ENCODE measurements around the gene RASD2.
A peak's percentile ranks its signal among the peaks of the same experiment; 100 is the strongest.

RASD2 gene

GRCh38 chr22:35539487-35539886, 1.1 kb upstream of the RASD2 start:
- H3K27ac ChIP-seq = peak overlapping the region; percentile 51; the same call in 1 of the 2 replicates
- TF ChIP-seq, protein P1, sequence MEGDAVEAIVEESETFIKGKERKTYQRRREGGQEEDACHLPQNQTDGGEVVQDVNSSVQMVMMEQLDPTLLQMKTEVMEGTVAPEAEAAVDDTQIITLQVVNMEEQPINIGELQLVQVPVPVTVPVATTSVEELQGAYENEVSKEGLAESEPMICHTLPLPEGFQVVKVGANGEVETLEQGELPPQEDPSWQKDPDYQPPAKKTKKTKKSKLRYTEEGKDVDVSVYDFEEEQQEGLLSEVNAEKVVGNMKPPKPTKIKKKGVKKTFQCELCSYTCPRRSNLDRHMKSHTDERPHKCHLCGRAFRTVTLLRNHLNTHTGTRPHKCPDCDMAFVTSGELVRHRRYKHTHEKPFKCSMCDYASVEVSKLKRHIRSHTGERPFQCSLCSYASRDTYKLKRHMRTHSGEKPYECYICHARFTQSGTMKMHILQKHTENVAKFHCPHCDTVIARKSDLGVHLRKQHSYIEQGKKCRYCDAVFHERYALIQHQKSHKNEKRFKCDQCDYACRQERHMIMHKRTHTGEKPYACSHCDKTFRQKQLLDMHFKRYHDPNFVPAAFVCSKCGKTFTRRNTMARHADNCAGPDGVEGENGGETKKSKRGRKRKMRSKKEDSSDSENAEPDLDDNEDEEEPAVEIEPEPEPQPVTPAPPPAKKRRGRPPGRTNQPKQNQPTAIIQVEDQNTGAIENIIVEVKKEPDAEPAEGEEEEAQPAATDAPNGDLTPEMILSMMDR (conservative IDR thresholded peaks at IDR 0.05) = no peak

DNA sequence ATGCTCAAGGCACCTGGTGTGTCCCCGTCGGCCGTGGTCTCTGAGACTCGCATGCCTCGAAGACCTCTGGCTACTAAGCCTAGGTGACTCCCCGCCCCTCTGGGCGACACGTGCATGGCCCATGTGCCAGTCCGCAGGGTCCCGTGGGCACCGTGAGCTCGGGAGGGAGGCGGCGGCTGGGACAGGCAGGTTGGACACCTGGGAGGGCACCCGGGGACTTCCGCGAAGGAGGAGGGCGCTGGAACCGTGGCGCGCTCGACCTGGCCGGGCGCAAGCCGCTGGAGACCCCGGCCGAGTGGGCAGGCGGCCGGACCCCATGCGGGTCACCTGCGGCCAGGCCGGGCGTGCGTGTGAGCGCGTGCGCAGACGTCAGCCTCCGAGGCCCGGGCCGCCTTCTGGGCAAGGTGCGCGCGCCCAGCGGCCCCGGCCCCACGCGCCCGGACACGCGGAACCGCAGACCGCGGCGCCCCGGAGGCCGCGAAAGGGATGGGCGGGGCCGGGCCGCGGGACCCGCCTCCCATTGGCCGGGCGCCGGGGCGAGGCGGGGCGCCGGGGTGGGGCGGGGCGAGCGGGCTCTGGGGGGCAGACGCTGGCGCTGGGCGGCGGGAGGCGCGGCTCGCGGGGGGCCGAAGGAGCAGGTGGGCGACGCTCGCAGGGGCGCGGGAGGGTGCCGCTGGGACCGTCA, 579 bp upstream of the RASD2 start:
- peak overlapping the region; percentile 51; the same call in 1 of the 2 replicates for H3K27ac ChIP-seq
- TF ChIP-seq, protein P1 (conservative IDR thresholded peaks at IDR 0.05) = no peak

DNA sequence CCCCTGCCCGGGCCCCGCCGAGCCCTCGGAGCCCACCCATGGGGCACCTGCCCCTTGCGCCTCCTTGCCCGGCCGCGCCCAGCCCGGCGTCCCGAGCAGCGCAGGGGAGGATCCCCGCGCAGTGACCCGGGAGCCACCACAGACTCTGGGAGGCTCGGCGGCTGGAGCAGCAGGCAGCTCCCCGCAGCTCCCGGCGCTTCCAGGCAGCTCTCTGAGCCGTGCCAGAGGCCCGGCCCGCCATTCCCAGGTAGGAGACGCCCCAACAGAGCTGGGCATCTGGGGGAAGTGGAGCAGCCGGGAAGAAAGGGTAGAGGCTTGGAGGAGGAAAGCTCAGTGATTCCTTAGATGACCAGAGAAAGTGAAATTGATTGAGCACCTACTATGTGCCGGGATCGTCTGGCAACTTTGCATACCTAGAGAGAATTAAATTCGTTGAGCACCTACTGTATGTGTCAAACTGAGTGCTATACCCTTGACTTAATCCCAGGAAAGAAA, 670 bp downstream of the RASD2 start:
- peak overlapping the region; percentile 51; the same call in 1 of the 2 replicates for H3K27ac ChIP-seq
- TF ChIP-seq, protein P1 (conservative IDR thresholded peaks at IDR 0.05) = no peak

DNA sequence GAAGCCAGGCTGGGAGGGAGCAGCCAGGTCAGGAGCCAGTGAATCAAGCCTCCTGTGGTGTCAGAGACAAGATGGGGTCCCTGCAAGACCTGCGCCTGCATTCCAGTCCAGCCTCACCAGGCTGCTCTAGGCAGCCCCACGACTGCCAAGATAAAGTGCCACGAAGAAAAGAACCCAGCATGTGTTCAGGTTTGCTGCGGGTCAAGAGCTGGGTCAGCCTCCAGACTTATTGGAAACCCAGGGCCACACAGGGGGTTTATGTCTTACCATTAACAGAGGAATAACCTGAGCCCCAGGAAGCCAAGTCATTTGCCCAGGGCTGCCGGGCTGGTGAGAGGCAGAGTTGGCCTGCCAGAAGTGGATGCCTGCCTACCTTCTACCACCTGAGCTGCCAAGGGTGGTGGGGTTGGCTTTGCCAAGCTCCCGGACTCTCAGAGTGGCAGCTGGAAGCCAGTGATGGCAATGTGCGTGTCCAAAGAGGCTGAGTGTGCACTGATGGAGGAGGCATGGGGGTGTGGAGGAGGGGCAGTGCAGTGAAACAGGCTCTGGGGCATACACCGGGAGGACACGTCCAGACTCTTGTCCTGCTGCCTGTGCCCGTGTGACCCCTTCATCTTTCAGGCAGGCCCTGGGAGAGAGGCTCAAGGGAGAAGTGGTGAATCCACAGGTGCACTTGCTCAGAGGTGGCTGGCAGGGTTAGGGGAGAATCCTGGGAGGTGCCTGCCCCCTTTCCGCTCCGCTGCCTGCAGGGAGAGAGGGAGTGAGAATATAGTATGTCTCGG, 1.7 kb downstream of the RASD2 start:
- TF ChIP-seq, protein P1 (conservative IDR thresholded peaks at IDR 0.05) = no peak
- H3K27ac ChIP-seq = no peak overlapping the region

DNA sequence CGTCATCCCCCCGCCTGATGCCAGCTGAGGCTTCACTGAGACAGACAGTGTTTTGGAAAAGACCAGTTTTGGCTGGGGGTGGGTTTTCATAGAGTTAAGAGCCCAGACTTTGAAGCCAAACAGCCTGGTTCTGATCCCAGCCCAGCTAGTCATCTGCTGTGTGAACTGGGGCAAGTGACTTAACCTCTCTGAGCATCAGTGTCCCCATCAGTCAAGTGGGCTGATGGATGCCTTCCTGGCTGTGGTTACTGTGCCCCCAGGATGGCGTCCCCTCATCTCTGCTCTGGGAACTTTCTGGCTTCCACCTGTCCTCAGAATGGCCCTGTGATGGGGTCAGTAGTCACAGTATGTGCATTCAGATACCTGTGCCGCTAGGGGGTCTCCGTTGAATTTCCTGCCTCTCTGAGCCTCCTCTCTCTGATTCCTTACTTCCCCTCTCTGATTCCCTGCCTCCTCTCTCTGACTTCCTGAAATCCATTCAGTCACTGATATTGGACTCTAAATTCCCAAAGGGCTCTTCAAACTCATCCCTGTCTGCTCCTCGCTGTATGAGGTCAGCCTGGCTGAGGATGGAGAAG, 2.4 kb downstream of the RASD2 start:
- TF ChIP-seq, protein P1 (conservative IDR thresholded peaks at IDR 0.05) = no peak
- no peak overlapping the region for H3K27ac ChIP-seq

- TF ChIP-seq, protein P1 (conservative IDR thresholded peaks at IDR 0.05) = no peak
- H3K27ac ChIP-seq = no peak overlapping the region
Observed at GRCh38 chr22:35543702-35544101, 3.1 kb downstream of the RASD2 start.

DNA sequence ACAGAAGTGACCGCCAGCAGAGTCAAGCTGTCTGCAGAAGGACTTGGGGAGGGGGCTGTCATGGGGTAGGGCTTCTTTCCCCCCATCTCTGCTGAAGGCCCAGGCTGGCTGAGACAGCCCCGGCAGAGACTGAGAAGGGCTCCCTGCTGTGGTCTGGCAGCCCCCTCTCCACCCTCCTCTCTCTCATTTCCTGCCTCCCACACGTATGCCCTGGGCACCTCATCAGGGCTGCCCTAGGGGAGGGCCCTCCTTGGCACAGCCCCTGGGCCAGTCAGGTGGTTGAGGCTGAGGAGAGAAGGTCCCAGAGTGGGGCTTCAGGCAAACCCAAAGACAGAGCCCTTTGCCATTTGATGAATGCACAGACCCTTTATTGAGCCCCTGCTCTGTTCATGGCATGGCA, 3.6 kb downstream of the RASD2 start:
- TF ChIP-seq, protein P1 (conservative IDR thresholded peaks at IDR 0.05) = no peak
- H3K27ac ChIP-seq = no peak overlapping the region

Data from VCaP (cell line).